Activated CD4-positive, alpha-beta T cell treated with anti-CD3 and anti-CD28 coated beads, Interleukin-2, amount 10 ng/mL, durations not matched to agents 7 days and 5 days (primary cell): ENCODE data around the gene EFCC1. TPM values are rescaled to one million over a fixed set of nuclear protein-coding genes. Genes with fewer than 3 reads are reported as not detected.

Experiments used
- CTCF ChIA-PET: fragments of 350-600 bp; sonication (Branson Sonifier 250); formaldehyde crosslinking; loops from one replicate; lab custom pipeline; 2021; ENCODE audit warnings: antibody characterized with exemption; lab: Charles Lee
- POLR2A ChIA-PET: fragments of 350-600 bp; sonication (Branson Sonifier 250); formaldehyde crosslinking; loops from one replicate; lab custom pipeline; 2021; ENCODE audit warnings: antibody characterized with exemption; lab: Charles Lee
- DNase-seq: peaks from one replicate; pipeline ENCODE4 v3.0.0-alpha.2; 2020
- H3K27ac Mint-ChIP-seq: one replicate; pipeline ENCODE4 v1.8.0; 2021; ENCODE audit warnings: mild to moderate bottlenecking, moderate library complexity, mixed read lengths
- H3K27me3 Mint-ChIP-seq: one replicate; pipeline ENCODE4 v1.8.0; 2021; ENCODE audit warnings: mixed read lengths
- H3K36me3 Mint-ChIP-seq: one replicate; pipeline ENCODE4 v1.8.0; 2021; ENCODE audit warnings: low read depth, mixed read lengths
- H3K4me1 Mint-ChIP-seq: one replicate; pipeline ENCODE4 v1.8.0; 2021; ENCODE audit warnings: mixed read lengths
- H3K4me3 Mint-ChIP-seq: one replicate; pipeline ENCODE4 v1.8.0; 2021; ENCODE audit warnings: mild to moderate bottlenecking, moderate library complexity, mixed read lengths
- H3K9me3 Mint-ChIP-seq: one replicate; pipeline ENCODE4 v1.8.0; 2021; ENCODE audit warnings: mixed read lengths
- total RNA-seq, 2 experiments: library from RNA; stranded (reverse); gene quantifications; one replicate each; pipeline ENCODE4 v1.2.3, GENCODE V29; 2021

EFCC1 gene
- total RNA-seq, 2 experiments from 2014 or later = 0.07 TPM; not detected in 1

- DNase-seq = no peak
- no peaks in the 10 kb centered on the region for H3K9me3 Mint-ChIP-seq
- H3K27ac Mint-ChIP-seq = no peak overlapping the region
- CTCF ChIA-PET = interaction anchor here (0.5 to 2.5 kb wide), 11 partner anchors 8 to 269 kb away, joined by 3 to 11 read pairs (median 4); no protein-coding TSS in a partner anchor
- H3K4me3 Mint-ChIP-seq = no peak overlapping the region
- POLR2A ChIA-PET = no interaction called here
- no peaks in the 10 kb centered on the region for H3K36me3 Mint-ChIP-seq
- no peaks in the 10 kb centered on the region for H3K27me3 Mint-ChIP-seq
- peaks cover 18% of the 10 kb centered on the region for H3K4me1 Mint-ChIP-seq
Observed at GRCh38 chr3:129030611-129031010, 29.5 kb downstream of the EFCC1 start.

GRCh38 chr3:129031476-129032215 is 30.5 kb downstream of the EFCC1 start:
- Mint-ChIP-seq H3K27me3 (peaks cover under 1% of the 10 kb centered on the region), H3K4me1 (peaks cover 20% of the 10 kb centered on the region), H3K27ac (peak overlapping the region; percentile 62), H3K36me3 (no peaks in the 10 kb centered on the region), H3K9me3 (no peaks in the 10 kb centered on the region), H3K4me3 (no peak overlapping the region)
- DNase-seq = no peak
- ChIA-PET POLR2A (no interaction called here), CTCF (interaction anchor here (1.0 to 2.5 kb wide), 4 partner anchors 22 to 213 kb away, joined by 3 to 8 read pairs (median 4); no protein-coding TSS in a partner anchor)

GRCh38 chr3:129032716-129033115 is 31.6 kb downstream of the EFCC1 start:
- H3K4me3 Mint-ChIP-seq = no peak overlapping the region
- H3K4me1 Mint-ChIP-seq = peaks cover 17% of the 10 kb centered on the region
- H3K36me3 Mint-ChIP-seq = no peaks in the 10 kb centered on the region
- ChIA-PET POLR2A (interaction anchor here (0.6 kb wide), 1 partner anchor 192 kb away, joined by 14 read pairs; no protein-coding TSS in a partner anchor), CTCF (interaction anchor here (0.6 to 1.4 kb wide), 2 partner anchors 20 to 21 kb away, joined by 4 to 5 read pairs; no protein-coding TSS in a partner anchor)
- no peaks in the 10 kb centered on the region for H3K9me3 Mint-ChIP-seq
- H3K27ac Mint-ChIP-seq = no peak overlapping the region
- DNase-seq = no peak
- peaks cover 2% of the 10 kb centered on the region for H3K27me3 Mint-ChIP-seq

- ChIA-PET CTCF (interaction anchor here (1.4 kb wide), 1 partner anchor 21 kb away, joined by 5 read pairs; no protein-coding TSS in a partner anchor), POLR2A (interaction anchor here (0.6 kb wide), 1 partner anchor 191 kb away, joined by 14 read pairs; no protein-coding TSS in a partner anchor)
- H3K27me3 Mint-ChIP-seq = peaks cover 2% of the 10 kb centered on the region
- H3K27ac Mint-ChIP-seq = no peak overlapping the region
- H3K4me1 Mint-ChIP-seq = peaks cover 17% of the 10 kb centered on the region
- no peaks in the 10 kb centered on the region for H3K9me3 Mint-ChIP-seq
- DNase-seq = no peak
- no peaks in the 10 kb centered on the region for H3K36me3 Mint-ChIP-seq
- no peak overlapping the region for H3K4me3 Mint-ChIP-seq
Observed at GRCh38 chr3:129033151-129033550, 32.0 kb downstream of the EFCC1 start.

- ChIA-PET CTCF (interaction anchor here (0.8 to 1.4 kb wide), 3 partner anchors 13 to 20 kb away, joined by 3 to 5 read pairs (median 4); no protein-coding TSS in a partner anchor), POLR2A (interaction anchor here (0.5 kb wide), 1 partner anchor 205 kb away, joined by 3 read pairs; no protein-coding TSS in a partner anchor)
- Mint-ChIP-seq H3K27me3 (peaks cover 2% of the 10 kb centered on the region), H3K36me3 (no peaks in the 10 kb centered on the region), H3K4me3 (no peak overlapping the region), H3K4me1 (peaks cover 17% of the 10 kb centered on the region), H3K27ac (peak overlapping the region; percentile 19), H3K9me3 (no peaks in the 10 kb centered on the region)
- DNase-seq = no peak
Observed at GRCh38 chr3:129033633-129034321, 32.7 kb downstream of the EFCC1 start.

GRCh38 chr3:129034642-129035041 is 33.5 kb downstream of the EFCC1 start:
- CTCF ChIA-PET = interaction anchor here (0.8 to 1.3 kb wide), 2 partner anchors 14 to 18 kb away, joined by 3 to 4 read pairs; no protein-coding TSS in a partner anchor
- H3K27me3 Mint-ChIP-seq = peaks cover 2% of the 10 kb centered on the region
- no peak for DNase-seq
- H3K36me3 Mint-ChIP-seq = no peaks in the 10 kb centered on the region
- no peak overlapping the region for H3K27ac Mint-ChIP-seq
- peaks cover 17% of the 10 kb centered on the region for H3K4me1 Mint-ChIP-seq
- POLR2A ChIA-PET = no interaction called here
- H3K9me3 Mint-ChIP-seq = no peaks in the 10 kb centered on the region
- no peak overlapping the region for H3K4me3 Mint-ChIP-seq

- DNase-seq = peak; percentile 30
- H3K4me3 Mint-ChIP-seq = no peak overlapping the region
- H3K36me3 Mint-ChIP-seq = no peaks in the 10 kb centered on the region
- H3K27ac Mint-ChIP-seq = peak overlapping the region; percentile 27
- POLR2A ChIA-PET = no interaction called here
- peaks cover 17% of the 10 kb centered on the region for H3K4me1 Mint-ChIP-seq
- CTCF ChIA-PET = interaction anchor here (1.3 to 5.6 kb wide), 4 partner anchors 9 to 23 kb away, joined by 3 to 26 read pairs (median 12); no protein-coding TSS in a partner anchor
- H3K9me3 Mint-ChIP-seq = no peaks in the 10 kb centered on the region
- peaks cover 8% of the 10 kb centered on the region for H3K27me3 Mint-ChIP-seq
Observed at GRCh38 chr3:129035360-129036221, 34.5 kb downstream of the EFCC1 start.

- Mint-ChIP-seq H3K27me3 (peaks cover 11% of the 10 kb centered on the region), H3K9me3 (no peaks in the 10 kb centered on the region), H3K4me3 (no peak overlapping the region), H3K36me3 (no peaks in the 10 kb centered on the region), H3K27ac (peak overlapping the region; percentile 31), H3K4me1 (peaks cover 17% of the 10 kb centered on the region)
- ChIA-PET CTCF (interaction anchor here (0.8 to 5.6 kb wide), 8 partner anchors 10 to 209 kb away, joined by 3 to 26 read pairs (median 4); no protein-coding TSS in a partner anchor), POLR2A (no interaction called here)
- DNase-seq = no peak
Observed at GRCh38 chr3:129036222-129037092, 35.4 kb downstream of the EFCC1 start.

- Mint-ChIP-seq H3K4me3 (no peak overlapping the region), H3K9me3 (no peaks in the 10 kb centered on the region), H3K27me3 (peaks cover 16% of the 10 kb centered on the region), H3K4me1 (peaks cover 17% of the 10 kb centered on the region), H3K27ac (no peak overlapping the region), H3K36me3 (no peaks in the 10 kb centered on the region)
- DNase-seq = no peak
- ChIA-PET POLR2A (no interaction called here), CTCF (interaction anchor here (0.8 to 5.6 kb wide), 7 partner anchors 10 to 208 kb away, joined by 3 to 26 read pairs (median 4); no protein-coding TSS in a partner anchor)
Observed at GRCh38 chr3:129037093-129037419, 36.0 kb downstream of the EFCC1 start.

GRCh38 chr3:129038121-129038855 is 37.2 kb downstream of the EFCC1 start:
- ChIA-PET POLR2A (interaction anchor here (0.6 kb wide), 1 partner anchor 93 kb away, joined by 7 read pairs; no protein-coding TSS in a partner anchor), CTCF (interaction anchor here (0.8 to 5.6 kb wide), 4 partner anchors 8 to 47 kb away, joined by 3 to 26 read pairs (median 11); no protein-coding TSS in a partner anchor)
- no peak overlapping the region for H3K4me3 Mint-ChIP-seq
- no peak for DNase-seq
- peaks cover 26% of the 10 kb centered on the region for H3K27me3 Mint-ChIP-seq
- peaks cover 17% of the 10 kb centered on the region for H3K4me1 Mint-ChIP-seq
- no peak overlapping the region for H3K27ac Mint-ChIP-seq
- no peaks in the 10 kb centered on the region for H3K9me3 Mint-ChIP-seq
- H3K36me3 Mint-ChIP-seq = no peaks in the 10 kb centered on the region
